ENCODE data around the gene SLC6A6. TPM values are rescaled to one million over a fixed set of nuclear protein-coding genes. Genes with fewer than 3 reads are reported as not detected.

SLC6A6 gene
- total RNA-seq, 1 donor from 2014 or later = 3.8 TPM

- DNase-seq (ENCODE audit: low read depth) = no peak
- no peak overlapping the region for H3K4me3 ChIP-seq (ENCODE audit: low read depth, low read length)
- peaks cover 14% of the 10 kb centered on the region for H3K27me3 ChIP-seq (ENCODE audit: control insufficient read depth, insufficient read depth, low read length)
- H3K36me3 ChIP-seq (ENCODE audit: control insufficient read depth, insufficient read depth, low read length) = no peaks in the 10 kb centered on the region
- TF ChIP-seq CTCF (IDR thresholded peaks at IDR 0.05; ENCODE audit: insufficient read depth, low read length, poor library complexity, severe bottlenecking) = no peak
Measured at GRCh38 chr3:14518893-14519292, 116.5 kb downstream of the SLC6A6 start.

- no peak overlapping the region for H3K4me3 ChIP-seq (ENCODE audit: low read depth, low read length)
- H3K27me3 ChIP-seq (ENCODE audit: control insufficient read depth, insufficient read depth, low read length) = peaks cover 14% of the 10 kb centered on the region
- TF ChIP-seq CTCF (IDR thresholded peaks at IDR 0.05; ENCODE audit: insufficient read depth, low read length, poor library complexity, severe bottlenecking) = no peak
- no peak for DNase-seq (ENCODE audit: low read depth)
- H3K36me3 ChIP-seq (ENCODE audit: control insufficient read depth, insufficient read depth, low read length) = no peaks in the 10 kb centered on the region
Measured at GRCh38 chr3:14519406-14519805, 117.0 kb downstream of the SLC6A6 start.

DNA sequence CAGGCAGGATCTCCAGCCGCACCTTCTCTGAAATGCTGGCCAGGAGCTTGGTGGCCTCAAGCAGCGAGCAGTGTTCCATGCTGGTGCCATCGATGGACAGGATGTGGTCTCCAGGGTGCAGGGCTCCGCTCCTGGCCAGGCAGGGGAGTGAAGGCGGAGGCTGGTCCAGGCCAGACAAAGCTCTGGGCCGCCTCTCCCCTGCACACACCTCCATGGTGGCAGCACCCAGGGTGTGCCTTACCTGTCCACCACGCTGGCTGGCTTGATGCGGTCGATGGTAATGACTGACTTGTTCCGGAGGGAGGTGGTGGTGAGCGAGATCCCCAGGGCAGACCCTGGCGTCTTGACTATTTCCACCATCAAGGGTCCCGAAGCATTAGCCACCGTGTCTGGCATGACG, 117.7 kb downstream of the SLC6A6 start:
- no peak overlapping the region for H3K4me3 ChIP-seq (ENCODE audit: low read depth, low read length)
- H3K36me3 ChIP-seq (ENCODE audit: control insufficient read depth, insufficient read depth, low read length) = no peaks in the 10 kb centered on the region
- peaks cover 14% of the 10 kb centered on the region for H3K27me3 ChIP-seq (ENCODE audit: control insufficient read depth, insufficient read depth, low read length)
- no peak for DNase-seq (ENCODE audit: low read depth)
- no peak for TF ChIP-seq CTCF (IDR thresholded peaks at IDR 0.05; ENCODE audit: insufficient read depth, low read length, poor library complexity, severe bottlenecking)

GRCh38 chr3:14520967-14521366, 118.6 kb downstream of the SLC6A6 start:
- no peak for TF ChIP-seq CTCF (IDR thresholded peaks at IDR 0.05; ENCODE audit: insufficient read depth, low read length, poor library complexity, severe bottlenecking)
- DNase-seq (ENCODE audit: low read depth) = no peak
- no peak overlapping the region for H3K4me3 ChIP-seq (ENCODE audit: low read depth, low read length)
- peaks cover 16% of the 10 kb centered on the region for H3K27me3 ChIP-seq (ENCODE audit: control insufficient read depth, insufficient read depth, low read length)
- no peaks in the 10 kb centered on the region for H3K36me3 ChIP-seq (ENCODE audit: control insufficient read depth, insufficient read depth, low read length)

- Histone ChIP-seq H3K36me3 (ENCODE audit: control insufficient read depth, insufficient read depth, low read length) (no peaks in the 10 kb centered on the region), H3K4me3 (ENCODE audit: low read depth, low read length) (no peak overlapping the region), H3K27me3 (ENCODE audit: control insufficient read depth, insufficient read depth, low read length) (peaks cover 16% of the 10 kb centered on the region)
- TF ChIP-seq CTCF (IDR thresholded peaks at IDR 0.05; ENCODE audit: insufficient read depth, low read length, poor library complexity, severe bottlenecking) = no peak
- no peak for DNase-seq (ENCODE audit: low read depth)
Measured at GRCh38 chr3:14521611-14522010, 119.2 kb downstream of the SLC6A6 start.

DNA sequence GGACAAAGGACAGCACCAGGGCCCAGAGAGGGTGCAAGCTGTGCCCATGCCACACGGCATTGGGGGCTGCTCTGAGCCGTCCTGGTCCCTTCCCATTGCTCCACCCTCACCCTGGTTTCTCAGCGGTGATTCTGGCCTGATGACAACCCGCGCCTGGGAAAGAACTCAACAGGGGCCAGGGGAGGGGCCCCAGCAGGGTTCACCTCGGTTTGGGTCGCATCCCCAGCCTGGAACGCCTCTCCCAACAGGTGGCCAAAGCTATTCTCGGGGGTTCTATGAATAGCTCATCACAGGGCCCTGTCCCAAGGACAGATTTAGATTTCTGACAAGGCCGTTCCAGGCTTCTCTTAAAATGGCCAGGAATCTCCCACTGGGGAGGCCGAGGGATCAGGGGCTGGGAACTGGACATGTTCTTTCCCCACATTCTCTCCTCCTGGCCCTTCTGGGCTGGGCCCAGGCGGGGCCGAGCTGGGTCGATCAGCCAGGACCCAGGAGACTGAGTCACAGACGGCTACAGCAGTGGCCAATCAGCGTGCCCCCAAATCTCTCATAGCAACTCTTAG, 119.8 kb downstream of the SLC6A6 start:
- no peak for TF ChIP-seq CTCF (IDR thresholded peaks at IDR 0.05; ENCODE audit: insufficient read depth, low read length, poor library complexity, severe bottlenecking)
- no peaks in the 10 kb centered on the region for H3K36me3 ChIP-seq (ENCODE audit: control insufficient read depth, insufficient read depth, low read length)
- no peak for DNase-seq (ENCODE audit: low read depth)
- H3K27me3 ChIP-seq (ENCODE audit: control insufficient read depth, insufficient read depth, low read length) = peaks cover 16% of the 10 kb centered on the region
- no peak overlapping the region for H3K4me3 ChIP-seq (ENCODE audit: low read depth, low read length)
